ENCODE data around the gene CHRNA9. TPM values are rescaled to one million over a fixed set of nuclear protein-coding genes. Genes with fewer than 3 reads are reported as not detected.

Gene CHRNA9
- total RNA-seq, 1 donor from 2014 or later: 2.8 TPM

DNA sequence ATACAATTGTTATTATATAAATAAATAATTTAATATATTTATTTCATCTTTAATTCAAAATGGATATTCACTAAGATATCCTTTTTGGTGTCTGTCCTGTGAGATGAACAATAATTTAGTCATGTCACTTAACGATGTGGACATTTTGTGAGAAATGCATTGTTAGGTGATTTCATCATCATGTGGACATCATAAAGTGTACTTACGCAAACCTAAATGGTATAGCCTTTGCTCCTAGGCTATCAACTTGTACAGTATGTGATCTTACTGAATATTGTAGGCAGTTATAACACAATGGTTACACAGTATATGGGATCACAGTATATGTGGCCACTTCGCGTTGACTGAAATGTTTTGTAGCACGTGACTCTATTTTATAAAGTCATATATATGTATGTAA lies 20.2 kb upstream of the CHRNA9 start:
- no peak overlapping the region for H3K9ac ChIP-seq (ENCODE audit: low read length)
- no peak overlapping the region for H2AFZ ChIP-seq (ENCODE audit: low read depth, low read length)
- H3K9me3 ChIP-seq (ENCODE audit: insufficient read depth, low read depth, low read length): no peaks in the 10 kb centered on the region
- H3K4me1 ChIP-seq (ENCODE audit: insufficient read depth, low read length): peaks cover 12% of the 10 kb centered on the region
- no peaks in the 10 kb centered on the region for H3K79me2 ChIP-seq (ENCODE audit: insufficient read depth, low read length)
- no peak overlapping the region for H3K4me3 ChIP-seq (ENCODE audit: insufficient read depth, low read depth, low read length)
- no peak overlapping the region for H3K4me3 Mint-ChIP-seq (ENCODE audit: unreplicated experiment)
- H3K36me3 ChIP-seq (ENCODE audit: insufficient read depth, low read length): no peaks in the 10 kb centered on the region
- H3K4me1 Mint-ChIP-seq (ENCODE audit: low read depth, unreplicated experiment): peaks cover 13% of the 10 kb centered on the region
- H3K4me2 ChIP-seq (ENCODE audit: low read length): no peak overlapping the region
- H3K36me3 Mint-ChIP-seq (ENCODE audit: low read depth, unreplicated experiment): no peaks in the 10 kb centered on the region
- no peaks in the 10 kb centered on the region for H3K27me3 ChIP-seq (ENCODE audit: insufficient read depth, low read length)
- peaks cover 4% of the 10 kb centered on the region for H3K27me3 Mint-ChIP-seq (ENCODE audit: low read depth, unreplicated experiment)
- TF ChIP-seq EZH2 (IDR thresholded peaks at IDR 0.05; ENCODE audit: insufficient read depth, low read length): no peak
- TF ChIP-seq, protein P1, sequence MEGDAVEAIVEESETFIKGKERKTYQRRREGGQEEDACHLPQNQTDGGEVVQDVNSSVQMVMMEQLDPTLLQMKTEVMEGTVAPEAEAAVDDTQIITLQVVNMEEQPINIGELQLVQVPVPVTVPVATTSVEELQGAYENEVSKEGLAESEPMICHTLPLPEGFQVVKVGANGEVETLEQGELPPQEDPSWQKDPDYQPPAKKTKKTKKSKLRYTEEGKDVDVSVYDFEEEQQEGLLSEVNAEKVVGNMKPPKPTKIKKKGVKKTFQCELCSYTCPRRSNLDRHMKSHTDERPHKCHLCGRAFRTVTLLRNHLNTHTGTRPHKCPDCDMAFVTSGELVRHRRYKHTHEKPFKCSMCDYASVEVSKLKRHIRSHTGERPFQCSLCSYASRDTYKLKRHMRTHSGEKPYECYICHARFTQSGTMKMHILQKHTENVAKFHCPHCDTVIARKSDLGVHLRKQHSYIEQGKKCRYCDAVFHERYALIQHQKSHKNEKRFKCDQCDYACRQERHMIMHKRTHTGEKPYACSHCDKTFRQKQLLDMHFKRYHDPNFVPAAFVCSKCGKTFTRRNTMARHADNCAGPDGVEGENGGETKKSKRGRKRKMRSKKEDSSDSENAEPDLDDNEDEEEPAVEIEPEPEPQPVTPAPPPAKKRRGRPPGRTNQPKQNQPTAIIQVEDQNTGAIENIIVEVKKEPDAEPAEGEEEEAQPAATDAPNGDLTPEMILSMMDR (IDR thresholded peaks at IDR 0.05; ENCODE audit: insufficient read depth, low read depth, low read length): no peak
- H3K27ac Mint-ChIP-seq (ENCODE audit: unreplicated experiment): no peak overlapping the region
- no peaks in the 10 kb centered on the region for H4K20me1 ChIP-seq (ENCODE audit: insufficient read depth, low read length)
- no peaks in the 10 kb centered on the region for H3K9me3 Mint-ChIP-seq (ENCODE audit: unreplicated experiment)
- no peak overlapping the region for H3K27ac ChIP-seq (ENCODE audit: low read depth, low read length)
- no peak for DNase-seq (ENCODE audit: low read depth)
- FAIRE-seq: no peak

DNA sequence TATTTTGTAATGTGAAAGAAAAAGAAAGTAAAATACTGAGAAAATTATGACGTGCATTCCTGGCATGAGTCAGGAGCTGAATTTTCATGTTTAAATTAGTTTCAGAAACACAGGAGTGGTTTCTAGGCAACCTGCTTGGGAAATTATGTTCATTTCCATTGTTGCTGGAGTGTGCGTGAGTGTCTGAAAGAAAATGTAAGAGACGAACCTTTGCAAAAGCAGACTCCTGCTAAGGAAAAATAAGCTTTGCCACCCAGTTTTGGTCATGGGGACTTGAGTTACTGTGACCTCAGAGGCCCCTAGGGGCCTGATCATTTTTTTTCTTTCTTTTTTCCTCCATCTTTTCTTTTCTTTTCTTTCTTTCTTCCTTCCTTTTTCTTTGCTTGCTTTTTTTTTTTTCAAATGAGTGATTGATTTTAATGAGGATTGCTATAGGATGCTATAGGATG lies 18.8 kb upstream of the CHRNA9 start:
- no peak for FAIRE-seq
- peak; percentile 91 for DNase-seq (ENCODE audit: low read depth)
- Histone ChIP-seq H3K9me3 (ENCODE audit: insufficient read depth, low read depth, low read length) (no peaks in the 10 kb centered on the region), H3K9ac (ENCODE audit: low read length) (peak overlapping the region; percentile 89), H3K79me2 (ENCODE audit: insufficient read depth, low read length) (no peaks in the 10 kb centered on the region), H3K27me3 (ENCODE audit: insufficient read depth, low read length) (no peaks in the 10 kb centered on the region), H3K27ac (ENCODE audit: low read depth, low read length) (peak overlapping the region; percentile 97), H3K36me3 (ENCODE audit: insufficient read depth, low read length) (no peaks in the 10 kb centered on the region), H2AFZ (ENCODE audit: low read depth, low read length) (no peak overlapping the region), H3K4me3 (ENCODE audit: insufficient read depth, low read depth, low read length) (peak overlapping the region; percentile 61), H3K4me2 (ENCODE audit: low read length) (peak overlapping the region; percentile 92), H4K20me1 (ENCODE audit: insufficient read depth, low read length) (no peaks in the 10 kb centered on the region), H3K4me1 (ENCODE audit: insufficient read depth, low read length) (peaks cover 14% of the 10 kb centered on the region)
- TF ChIP-seq EZH2 (IDR thresholded peaks at IDR 0.05; ENCODE audit: insufficient read depth, low read length): no peak
- TF ChIP-seq, protein P1 (IDR thresholded peaks at IDR 0.05; ENCODE audit: insufficient read depth, low read depth, low read length): no peak
- Mint-ChIP-seq H3K9me3 (ENCODE audit: unreplicated experiment) (no peaks in the 10 kb centered on the region), H3K4me1 (ENCODE audit: low read depth, unreplicated experiment) (peaks cover 20% of the 10 kb centered on the region), H3K27me3 (ENCODE audit: low read depth, unreplicated experiment) (no peaks in the 10 kb centered on the region), H3K27ac (ENCODE audit: unreplicated experiment) (peak overlapping the region; percentile 99), H3K36me3 (ENCODE audit: low read depth, unreplicated experiment) (no peaks in the 10 kb centered on the region), H3K4me3 (ENCODE audit: unreplicated experiment) (peak overlapping the region; percentile 62)

DNA sequence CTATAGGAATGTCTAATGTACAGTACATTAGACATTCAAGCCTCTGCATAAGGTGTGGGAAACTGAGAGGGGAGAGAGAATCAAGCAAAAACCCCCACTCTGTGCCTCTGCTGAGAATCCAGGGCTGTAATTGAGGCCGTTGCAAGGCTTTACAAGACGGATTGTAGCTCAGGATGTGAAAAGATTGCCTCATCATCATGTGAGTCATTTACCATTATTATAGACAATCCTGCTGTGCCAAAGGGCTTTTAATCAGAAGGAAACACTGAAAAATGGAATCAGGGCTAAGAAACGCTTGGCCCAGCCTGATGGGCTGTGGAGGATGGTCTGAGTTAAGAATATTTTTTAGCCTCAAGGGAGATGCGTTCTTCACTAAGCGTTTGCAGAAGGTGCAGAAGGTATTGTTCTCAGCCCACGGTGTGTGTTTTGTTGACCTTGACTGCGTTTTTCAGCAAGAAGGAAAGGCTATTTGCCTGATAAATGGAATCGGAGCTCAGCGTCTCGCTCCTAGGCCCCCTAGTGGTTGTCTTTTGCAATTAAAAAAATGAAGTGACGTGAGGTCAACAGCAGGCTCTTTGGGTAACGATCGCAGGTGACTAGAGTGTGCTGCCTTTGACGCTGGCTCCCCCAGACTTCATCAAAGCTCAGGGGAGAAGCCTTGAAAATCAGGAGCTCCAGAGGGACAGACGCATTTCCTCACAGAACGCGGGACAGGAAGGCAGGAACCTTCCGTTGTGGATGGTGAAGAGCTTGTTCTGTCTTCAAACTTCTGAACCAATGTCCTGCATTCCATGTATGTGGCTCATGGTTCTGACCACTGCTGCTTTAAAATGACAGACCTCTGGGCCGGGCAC lies 18.1 kb upstream of the CHRNA9 start:
- FAIRE-seq (no peak), DNase-seq (ENCODE audit: low read depth) (peak; percentile 93)
- Histone ChIP-seq H3K27ac (ENCODE audit: low read depth, low read length) (peak overlapping the region; percentile 97), H3K36me3 (ENCODE audit: insufficient read depth, low read length) (no peaks in the 10 kb centered on the region), H3K4me1 (ENCODE audit: insufficient read depth, low read length) (peaks cover 21% of the 10 kb centered on the region), H2AFZ (ENCODE audit: low read depth, low read length) (peak overlapping the region; percentile 79), H3K9ac (ENCODE audit: low read length) (peak overlapping the region; percentile 89), H3K27me3 (ENCODE audit: insufficient read depth, low read length) (no peaks in the 10 kb centered on the region), H3K4me3 (ENCODE audit: insufficient read depth, low read depth, low read length) (peak overlapping the region; percentile 61), H3K79me2 (ENCODE audit: insufficient read depth, low read length) (no peaks in the 10 kb centered on the region), H4K20me1 (ENCODE audit: insufficient read depth, low read length) (no peaks in the 10 kb centered on the region), H3K4me2 (ENCODE audit: low read length) (peak overlapping the region; percentile 92), H3K9me3 (ENCODE audit: insufficient read depth, low read depth, low read length) (no peaks in the 10 kb centered on the region)
- TF ChIP-seq, protein P1 (IDR thresholded peaks at IDR 0.05; ENCODE audit: insufficient read depth, low read depth, low read length): peak; percentile 93
- TF ChIP-seq EZH2 (IDR thresholded peaks at IDR 0.05; ENCODE audit: insufficient read depth, low read length): no peak
- Mint-ChIP-seq H3K4me3 (ENCODE audit: unreplicated experiment) (peak overlapping the region; percentile 75), H3K9me3 (ENCODE audit: unreplicated experiment) (no peaks in the 10 kb centered on the region), H3K36me3 (ENCODE audit: low read depth, unreplicated experiment) (no peaks in the 10 kb centered on the region), H3K4me1 (ENCODE audit: low read depth, unreplicated experiment) (peaks cover 26% of the 10 kb centered on the region), H3K27ac (ENCODE audit: unreplicated experiment) (peak overlapping the region; percentile 99), H3K27me3 (ENCODE audit: low read depth, unreplicated experiment) (no peaks in the 10 kb centered on the region)

Measured in astrocyte (in vitro differentiated cells and primary cell).